NB4 (cell line): ENCODE data around the gene JAKMIP1.

Experiments
- DNase-seq: peaks from one replicate; pipeline ENCODE4 v3.0.0; 2010; ENCODE audit warnings: low read depth
- H3K4me3 ChIP-seq: one replicate; pipeline ENCODE4 v1.5.1; 2011; ENCODE audit warnings: mild to moderate bottlenecking, low read depth, low read length, moderate library complexity
- CTCF ChIP-seq: IDR thresholded peaks from one replicate; pipeline ENCODE4 v1.5.1; 2012; ENCODE audit warnings: low read depth, low read length
- MAX ChIP-seq: IDR thresholded peaks from 2 replicates; pipeline ENCODE4 v1.6.1; 2011; ENCODE audit warnings: low read depth, low read length
- MYC ChIP-seq: IDR thresholded peaks from 2 replicates; pipeline ENCODE4 v1.6.1; 2011; ENCODE audit warnings: low read depth, low read length
- POLR2A ChIP-seq: IDR thresholded peaks from 2 replicates; pipeline ENCODE4 v1.6.1; 2011; ENCODE audit warnings: mild to moderate bottlenecking; ENCODE audit not compliant: insufficient read length; ENCODE audit errors: extremely low read depth

Gene JAKMIP1

GRCh38 chr4:6110681-6111353, 89.5 kb downstream of the JAKMIP1 start:
- TF ChIP-seq MAX (no peak), POLR2A (no peak), CTCF (no peak), MYC (no peak)
- no peak overlapping the region for H3K4me3 ChIP-seq
- no peak for DNase-seq

GRCh38 chr4:6109842-6110560, 90.3 kb downstream of the JAKMIP1 start:
- TF ChIP-seq MAX (no peak), CTCF (peak; percentile 39), POLR2A (no peak), MYC (no peak)
- peak; percentile 32 for DNase-seq
- no peak overlapping the region for H3K4me3 ChIP-seq

- TF ChIP-seq MYC (no peak), MAX (no peak), CTCF (no peak), POLR2A (no peak)
- no peak for DNase-seq
- no peak overlapping the region for H3K4me3 ChIP-seq
These were observed 92.5 kb downstream of the JAKMIP1 start for GRCh38 chr4:6107886-6108285.

GRCh38 chr4:6107114-6107791, 93.1 kb downstream of the JAKMIP1 start:
- DNase-seq = no peak
- TF ChIP-seq MAX (no peak), MYC (no peak), CTCF (no peak), POLR2A (no peak)

GRCh38 chr4:6106156-6106555, 94.2 kb downstream of the JAKMIP1 start:
- no peak for DNase-seq
- TF ChIP-seq CTCF (no peak), MAX (no peak), MYC (no peak)

More at GRCh38 chr4:6107114-6107791, 93.1 kb downstream of the JAKMIP1 start:
- H3K4me3 ChIP-seq = no peak overlapping the region

More at GRCh38 chr4:6106156-6106555, 94.2 kb downstream of the JAKMIP1 start:
- H3K4me3 ChIP-seq = no peak overlapping the region
